H1 (cell line): ENCODE results near the gene HOXB7.

Source experiments
- CHD2 ChIP-seq: IDR thresholded peaks from 2 replicates; pipeline ENCODE4 v1.6.1; 2012; ENCODE audit warnings: low read length, improper control_type of control experiment
- CREB1 ChIP-seq: IDR thresholded peaks from 2 replicates; pipeline ENCODE4 v1.6.1; 2012; ENCODE audit warnings: inconsistent platforms
- TEAD4 ChIP-seq: IDR thresholded peaks from 2 replicates; pipeline ENCODE4 v1.6.1; 2012; ENCODE audit warnings: low read depth, low read length, inconsistent platforms, mixed read lengths
- YY1 ChIP-seq: IDR thresholded peaks from 2 replicates; pipeline ENCODE4 v1.6.1; 2011; ENCODE audit warnings: low read depth, mild to moderate bottlenecking, low read length
- TF ChIP-seq, protein P1 (sequence below), 3 experiments: IDR thresholded peaks; 1 replicate in 2 of 3; 2 replicates in 1 of 3; pipeline versions ENCODE4 v1.5.1 to v1.6.1; 2011; ENCODE audit warnings: low read length in 3 of 3, mild to moderate bottlenecking in 3 of 3, inconsistent platforms in 2 of 3, low read depth in 1 of 3, moderate library complexity in 1 of 3; ENCODE audit not compliant: insufficient read depth in 1 of 3; ENCODE audit errors: control extremely low read depth in 1 of 3
- TF ChIP-seq, protein P2 (sequence below): IDR thresholded peaks from 2 replicates; pipeline ENCODE4 v1.6.1; 2012; ENCODE audit warnings: inconsistent platforms

DNA sequence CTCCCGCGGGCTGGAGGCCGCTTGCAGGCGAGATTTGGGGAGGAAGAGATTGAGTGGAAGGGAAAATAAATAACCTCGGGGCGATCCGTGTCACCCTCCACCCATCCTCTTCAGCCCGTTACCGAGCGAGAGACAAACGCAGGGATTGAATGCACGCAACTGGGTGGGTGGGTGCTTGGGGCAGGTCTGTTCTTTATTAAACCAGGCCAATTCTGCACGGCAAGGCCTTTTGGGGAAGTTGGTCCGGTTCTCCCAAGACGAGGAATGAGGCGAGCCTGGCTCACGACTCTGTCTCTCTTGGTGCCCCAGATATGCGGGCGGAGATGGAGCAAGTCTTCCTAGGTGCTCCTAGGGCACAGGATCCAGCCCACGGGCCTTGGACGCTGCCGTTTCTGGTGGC lies 396 bp upstream of the HOXB7 start:
- TF ChIP-seq YY1 (no peak), TEAD4 (no peak), CREB1 (no peak), CHD2 (no peak)
- TF ChIP-seq, protein P1, sequence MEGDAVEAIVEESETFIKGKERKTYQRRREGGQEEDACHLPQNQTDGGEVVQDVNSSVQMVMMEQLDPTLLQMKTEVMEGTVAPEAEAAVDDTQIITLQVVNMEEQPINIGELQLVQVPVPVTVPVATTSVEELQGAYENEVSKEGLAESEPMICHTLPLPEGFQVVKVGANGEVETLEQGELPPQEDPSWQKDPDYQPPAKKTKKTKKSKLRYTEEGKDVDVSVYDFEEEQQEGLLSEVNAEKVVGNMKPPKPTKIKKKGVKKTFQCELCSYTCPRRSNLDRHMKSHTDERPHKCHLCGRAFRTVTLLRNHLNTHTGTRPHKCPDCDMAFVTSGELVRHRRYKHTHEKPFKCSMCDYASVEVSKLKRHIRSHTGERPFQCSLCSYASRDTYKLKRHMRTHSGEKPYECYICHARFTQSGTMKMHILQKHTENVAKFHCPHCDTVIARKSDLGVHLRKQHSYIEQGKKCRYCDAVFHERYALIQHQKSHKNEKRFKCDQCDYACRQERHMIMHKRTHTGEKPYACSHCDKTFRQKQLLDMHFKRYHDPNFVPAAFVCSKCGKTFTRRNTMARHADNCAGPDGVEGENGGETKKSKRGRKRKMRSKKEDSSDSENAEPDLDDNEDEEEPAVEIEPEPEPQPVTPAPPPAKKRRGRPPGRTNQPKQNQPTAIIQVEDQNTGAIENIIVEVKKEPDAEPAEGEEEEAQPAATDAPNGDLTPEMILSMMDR (IDR thresholded peaks at IDR 0.05; ENCODE audit: control extremely low read depth in 1 of 3, insufficient read depth in 1 of 3, low read depth in 1 of 3, low read length in 3 of 3): no peak
- TF ChIP-seq, protein P2, sequence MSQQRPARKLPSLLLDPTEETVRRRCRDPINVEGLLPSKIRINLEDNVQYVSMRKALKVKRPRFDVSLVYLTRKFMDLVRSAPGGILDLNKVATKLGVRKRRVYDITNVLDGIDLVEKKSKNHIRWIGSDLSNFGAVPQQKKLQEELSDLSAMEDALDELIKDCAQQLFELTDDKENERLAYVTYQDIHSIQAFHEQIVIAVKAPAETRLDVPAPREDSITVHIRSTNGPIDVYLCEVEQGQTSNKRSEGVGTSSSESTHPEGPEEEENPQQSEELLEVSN: no peak
